WTC11 (cell line): ENCODE measurements around the gene SAMD4A. TPM values are rescaled to one million over a fixed set of nuclear protein-coding genes. Genes with fewer than 3 reads are reported as not detected.

ENCODE experiments used
- ATAC-seq: fragments of 200-7000 bp; cut with Tn5 transposase; 2 replicates; pipeline ENCODE4 v1.10.0; 2021; ENCODE audit warnings: mild to moderate bottlenecking, moderate library complexity
- CTCF ChIA-PET: fragments of 300-600 bp; sonication (Branson Sonifier 250); formaldehyde crosslinking; loops from one replicate; lab custom pipeline; 2021; ENCODE audit warnings: antibody characterized with exemption; lab: Charles Lee
- POLR2A ChIA-PET: fragments of 350-600 bp; sonication (Branson Sonifier 250); formaldehyde crosslinking; loops from one replicate; lab custom pipeline; 2021; ENCODE audit warnings: antibody characterized with exemption; lab: Charles Lee
- DNase-seq: peaks from one replicate; pipeline ENCODE4 v3.0.0; 2021; ENCODE audit warnings: low spot score
- H3K27ac Mint-ChIP-seq: 2 replicates; pipeline ENCODE4 v1.8.0; 2021; ENCODE audit warnings: mixed read lengths
- H3K27me3 Mint-ChIP-seq: 2 replicates; pipeline ENCODE4 v1.8.0; 2021; ENCODE audit warnings: low read depth, mild to moderate bottlenecking, moderate library complexity, mixed read lengths
- H3K36me3 Mint-ChIP-seq: 2 replicates; pipeline ENCODE4 v1.8.0; 2021; ENCODE audit warnings: mixed read lengths
- H3K4me1 Mint-ChIP-seq: 2 replicates; pipeline ENCODE4 v1.8.0; 2022; ENCODE audit warnings: mixed read lengths
- H3K4me3 Mint-ChIP-seq: 2 replicates; pipeline ENCODE4 v1.8.0; 2021; ENCODE audit warnings: mild to moderate bottlenecking, moderate library complexity, mixed read lengths
- H3K9me3 Mint-ChIP-seq: 2 replicates; pipeline ENCODE4 v1.8.0; 2021; ENCODE audit warnings: mixed read lengths
- AR ChIP-seq: fragments of 250-450 bp; sonication (Bioruptor Pico); IDR thresholded peaks from 2 replicates; pipeline ENCODE4 v1.9.0; 2021; ENCODE audit warnings: mild to moderate bottlenecking
- ATF3 ChIP-seq: sonication (generic); formaldehyde crosslinking; conservative IDR thresholded peaks from 2 replicates; pipeline ENCODE4 v1.8.1; 2022; ENCODE audit warnings: mild to moderate bottlenecking, missing genetic modification reagents
- EMX1 ChIP-seq: fragments of 250-450 bp; sonication (Bioruptor Pico); IDR thresholded peaks from 2 replicates; pipeline ENCODE4 v1.8.0; 2021; ENCODE audit warnings: mild to moderate bottlenecking
- JAZF1 ChIP-seq: fragments of 250-450 bp; sonication (Bioruptor Pico); IDR thresholded peaks from 2 replicates; pipeline ENCODE4 v1.9.0; 2021; ENCODE audit warnings: moderate library complexity, mild to moderate bottlenecking, inconsistent platforms
- MAX ChIP-seq: sonication (generic); formaldehyde crosslinking; IDR thresholded peaks from 2 replicates; pipeline ENCODE4 v1.8.0; 2022; ENCODE audit warnings: mild to moderate bottlenecking, missing genetic modification reagents
- MYBL2 ChIP-seq: sonication (generic); formaldehyde crosslinking; IDR thresholded peaks from 2 replicates; pipeline ENCODE4 v1.8.1; 2023; ENCODE audit warnings: mild to moderate bottlenecking, moderate library complexity, missing genetic modification reagents
- NFE2L1 ChIP-seq: sonication (generic); formaldehyde crosslinking; IDR thresholded peaks from 2 replicates; pipeline ENCODE4 v1.8.1; 2023; ENCODE audit warnings: missing genetic modification reagents
- OVOL2 ChIP-seq: fragments of 250-450 bp; sonication (Bioruptor Pico); IDR thresholded peaks from 2 replicates; pipeline ENCODE4 v1.9.0; 2021; ENCODE audit warnings: mild to moderate bottlenecking, borderline replicate concordance
- PRRX2 ChIP-seq: fragments of 250-450 bp; sonication (Bioruptor Pico); IDR thresholded peaks from 2 replicates; pipeline ENCODE4 v1.8.0; 2021; ENCODE audit warnings: mild to moderate bottlenecking
- SMAD4 ChIP-seq: sonication (generic); formaldehyde crosslinking; IDR thresholded peaks from 2 replicates; pipeline ENCODE4 v1.8.0; 2022; ENCODE audit warnings: mild to moderate bottlenecking, missing genetic modification reagents
- ZNF121 ChIP-seq: sonication (generic); formaldehyde crosslinking; IDR thresholded peaks from 2 replicates; pipeline ENCODE4 v1.8.0; 2023; ENCODE audit warnings: missing genetic modification reagents
- ZNF138 ChIP-seq: sonication (generic); formaldehyde crosslinking; conservative IDR thresholded peaks from 2 replicates; pipeline ENCODE4 v1.8.1; 2022; ENCODE audit warnings: mild to moderate bottlenecking, moderate library complexity, missing genetic modification reagents
- ZNF219 ChIP-seq: sonication (generic); formaldehyde crosslinking; IDR thresholded peaks from 2 replicates; pipeline ENCODE4 v1.8.0; 2023; ENCODE audit warnings: missing genetic modification reagents, mild to moderate bottlenecking, borderline replicate concordance
- ZNF281 ChIP-seq: sonication (generic); formaldehyde crosslinking; IDR thresholded peaks from 2 replicates; pipeline ENCODE4 v1.8.0; 2023; ENCODE audit warnings: mild to moderate bottlenecking, missing genetic modification reagents
- ZSCAN18 ChIP-seq: fragments of 250-450 bp; sonication (Bioruptor Pico); IDR thresholded peaks from 2 replicates; pipeline ENCODE4 v2.1.2; 2022; ENCODE audit warnings: mild to moderate bottlenecking, moderate library complexity
- total RNA-seq: library from RNA; stranded (reverse); gene quantifications from 3 replicates; pipeline ENCODE4 v1.2.3, GENCODE V29; 2021
- TF ChIP-seq, protein P1 (sequence below): fragments of 200-600 bp; IDR thresholded peaks from 2 replicates; pipeline ENCODE4 v1.8.0; 2022; ENCODE audit warnings: antibody characterized with exemption
- TF ChIP-seq, protein P2 (sequence below): fragments of 250-450 bp; sonication (Bioruptor Pico); IDR thresholded peaks from 2 replicates; pipeline ENCODE4 v1.9.0; 2021; ENCODE audit warnings: moderate library complexity, mild to moderate bottlenecking, inconsistent platforms, borderline replicate concordance
- TF ChIP-seq, protein P3 (sequence below): sonication (generic); formaldehyde crosslinking; IDR thresholded peaks from 2 replicates; pipeline ENCODE4 v1.8.0; 2022; ENCODE audit warnings: mild to moderate bottlenecking, missing genetic modification reagents
- TF ChIP-seq, protein P4 (sequence below): sonication (generic); formaldehyde crosslinking; IDR thresholded peaks from 2 replicates; pipeline ENCODE4 v1.8.1; 2023; ENCODE audit warnings: mild to moderate bottlenecking, moderate library complexity, missing genetic modification reagents

Gene SAMD4A
- total RNA-seq, 1 experiment from 2014 or later = 6.0 TPM

- Mint-ChIP-seq H3K4me3 (no peak overlapping the region), H3K4me1 (peaks cover 39% of the 10 kb centered on the region), H3K36me3 (no peaks in the 10 kb centered on the region), H3K27ac (peak overlapping the region; percentile 44)
- no peak for DNase-seq
- TF ChIP-seq, protein P1, sequence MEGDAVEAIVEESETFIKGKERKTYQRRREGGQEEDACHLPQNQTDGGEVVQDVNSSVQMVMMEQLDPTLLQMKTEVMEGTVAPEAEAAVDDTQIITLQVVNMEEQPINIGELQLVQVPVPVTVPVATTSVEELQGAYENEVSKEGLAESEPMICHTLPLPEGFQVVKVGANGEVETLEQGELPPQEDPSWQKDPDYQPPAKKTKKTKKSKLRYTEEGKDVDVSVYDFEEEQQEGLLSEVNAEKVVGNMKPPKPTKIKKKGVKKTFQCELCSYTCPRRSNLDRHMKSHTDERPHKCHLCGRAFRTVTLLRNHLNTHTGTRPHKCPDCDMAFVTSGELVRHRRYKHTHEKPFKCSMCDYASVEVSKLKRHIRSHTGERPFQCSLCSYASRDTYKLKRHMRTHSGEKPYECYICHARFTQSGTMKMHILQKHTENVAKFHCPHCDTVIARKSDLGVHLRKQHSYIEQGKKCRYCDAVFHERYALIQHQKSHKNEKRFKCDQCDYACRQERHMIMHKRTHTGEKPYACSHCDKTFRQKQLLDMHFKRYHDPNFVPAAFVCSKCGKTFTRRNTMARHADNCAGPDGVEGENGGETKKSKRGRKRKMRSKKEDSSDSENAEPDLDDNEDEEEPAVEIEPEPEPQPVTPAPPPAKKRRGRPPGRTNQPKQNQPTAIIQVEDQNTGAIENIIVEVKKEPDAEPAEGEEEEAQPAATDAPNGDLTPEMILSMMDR = no peak
- TF ChIP-seq MYBL2 (CRISPR knock-in tag) (no peak), ATF3 (CRISPR knock-in tag) (no peak), MAX (CRISPR knock-in tag) (no peak), ZNF219 (CRISPR knock-in tag) (no peak), ZNF121 (no peak), OVOL2 (CRISPR knock-in tag) (no peak), EMX1 (no peak), NFE2L1 (no peak), PRRX2 (CRISPR knock-in tag) (no peak), ZNF281 (CRISPR knock-in tag) (no peak)
- TF ChIP-seq, protein P2, sequence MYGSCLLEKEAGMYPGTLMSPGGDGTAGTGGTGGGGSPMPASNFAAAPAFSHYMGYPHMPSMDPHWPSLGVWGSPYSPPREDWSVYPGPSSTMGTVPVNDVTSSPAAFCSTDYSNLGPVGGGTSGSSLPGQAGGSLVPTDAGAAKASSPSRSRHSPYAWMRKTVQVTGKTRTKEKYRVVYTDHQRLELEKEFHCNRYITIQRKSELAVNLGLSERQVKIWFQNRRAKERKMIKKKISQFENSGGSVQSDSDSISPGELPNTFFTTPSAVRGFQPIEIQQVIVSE (CRISPR knock-in tag) = no peak
- TF ChIP-seq, all 79 proteins: peak for 0
- ChIA-PET CTCF (interaction anchor here (0.8 to 1.4 kb wide), 4 partner anchors 34 to 123 kb away, joined by 3 to 5 read pairs (median 4); no protein-coding TSS in a partner anchor), POLR2A (no interaction called here)
- no peaks in the 10 kb centered on the region for H3K9me3 Mint-ChIP-seq
- ATAC-seq = no peak
- H3K27me3 Mint-ChIP-seq = no peaks in the 10 kb centered on the region
These were observed 83.5 kb downstream of the SAMD4A start for GRCh38 chr14:54650331-54650958.

DNA sequence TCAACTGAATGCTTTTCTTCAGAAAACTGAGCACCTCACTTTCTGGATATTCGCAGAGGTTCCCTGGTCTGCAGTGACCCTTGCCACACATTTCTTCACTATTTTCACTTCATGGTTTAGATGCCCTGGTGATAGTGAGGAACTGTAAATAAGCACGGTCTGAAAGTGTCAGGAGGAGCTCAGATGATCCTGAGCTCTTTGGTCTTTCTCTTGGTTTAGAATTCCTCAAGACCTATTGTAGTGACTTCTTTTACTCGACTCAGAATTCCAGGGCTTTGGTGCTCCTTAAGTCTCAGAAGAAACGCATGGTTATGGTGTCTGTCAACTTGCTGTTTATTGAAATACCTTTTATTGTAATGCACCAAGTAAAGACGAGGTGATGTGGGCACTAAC is 84.0 kb downstream of the SAMD4A start:
- no peaks in the 10 kb centered on the region for H3K36me3 Mint-ChIP-seq
- ChIA-PET CTCF (interaction anchor here (0.8 to 1.4 kb wide), 4 partner anchors 34 to 122 kb away, joined by 3 to 5 read pairs (median 4); no protein-coding TSS in a partner anchor), POLR2A (no interaction called here)
- TF ChIP-seq SMAD4 (CRISPR knock-in tag) (no peak), AR (CRISPR knock-in tag) (no peak), ZNF138 (CRISPR knock-in tag) (no peak), ZSCAN18 (no peak), PRRX2 (CRISPR knock-in tag) (no peak), MYBL2 (CRISPR knock-in tag) (no peak), JAZF1 (CRISPR knock-in tag) (no peak)
- TF ChIP-seq, protein P3, sequence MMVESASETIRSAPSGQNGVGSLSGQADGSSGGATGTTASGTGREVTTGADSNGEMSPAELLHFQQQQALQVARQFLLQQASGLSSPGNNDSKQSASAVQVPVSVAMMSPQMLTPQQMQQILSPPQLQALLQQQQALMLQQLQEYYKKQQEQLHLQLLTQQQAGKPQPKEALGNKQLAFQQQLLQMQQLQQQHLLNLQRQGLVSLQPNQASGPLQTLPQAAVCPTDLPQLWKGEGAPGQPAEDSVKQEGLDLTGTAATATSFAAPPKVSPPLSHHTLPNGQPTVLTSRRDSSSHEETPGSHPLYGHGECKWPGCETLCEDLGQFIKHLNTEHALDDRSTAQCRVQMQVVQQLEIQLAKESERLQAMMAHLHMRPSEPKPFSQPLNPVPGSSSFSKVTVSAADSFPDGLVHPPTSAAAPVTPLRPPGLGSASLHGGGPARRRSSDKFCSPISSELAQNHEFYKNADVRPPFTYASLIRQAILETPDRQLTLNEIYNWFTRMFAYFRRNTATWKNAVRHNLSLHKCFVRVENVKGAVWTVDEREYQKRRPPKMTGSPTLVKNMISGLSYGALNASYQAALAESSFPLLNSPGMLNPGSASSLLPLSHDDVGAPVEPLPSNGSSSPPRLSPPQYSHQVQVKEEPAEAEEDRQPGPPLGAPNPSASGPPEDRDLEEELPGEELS (CRISPR knock-in tag) = no peak
- TF ChIP-seq, protein P4, sequence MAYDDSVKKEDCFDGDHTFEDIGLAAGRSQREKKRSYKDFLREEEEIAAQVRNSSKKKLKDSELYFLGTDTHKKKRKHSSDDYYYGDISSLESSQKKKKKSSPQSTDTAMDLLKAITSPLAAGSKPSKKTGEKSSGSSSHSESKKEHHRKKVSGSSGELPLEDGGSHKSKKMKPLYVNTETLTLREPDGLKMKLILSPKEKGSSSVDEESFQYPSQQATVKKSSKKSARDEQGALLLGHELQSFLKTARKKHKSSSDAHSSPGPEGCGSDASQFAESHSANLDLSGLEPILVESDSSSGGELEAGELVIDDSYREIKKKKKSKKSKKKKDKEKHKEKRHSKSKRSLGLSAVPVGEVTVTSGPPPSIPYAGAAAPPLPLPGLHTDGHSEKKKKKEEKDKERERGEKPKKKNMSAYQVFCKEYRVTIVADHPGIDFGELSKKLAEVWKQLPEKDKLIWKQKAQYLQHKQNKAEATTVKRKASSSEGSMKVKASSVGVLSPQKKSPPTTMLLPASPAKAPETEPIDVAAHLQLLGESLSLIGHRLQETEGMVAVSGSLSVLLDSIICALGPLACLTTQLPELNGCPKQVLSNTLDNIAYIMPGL (CRISPR knock-in tag) = no peak

More for the DNA sequence above, 84.0 kb downstream of the SAMD4A start:
- H3K27ac Mint-ChIP-seq = peak overlapping the region; percentile 27; the same call in 1 of the 2 replicates
- DNase-seq = no peak
- no peaks in the 10 kb centered on the region for H3K9me3 Mint-ChIP-seq
- H3K4me3 Mint-ChIP-seq = no peak overlapping the region
- no peaks in the 10 kb centered on the region for H3K27me3 Mint-ChIP-seq
- no peak for ATAC-seq
- peaks cover 39% of the 10 kb centered on the region for H3K4me1 Mint-ChIP-seq
